OCI-LY3 (cell line): ENCODE data around the gene INSRR.

ENCODE experiments used
- H2AFZ ChIP-seq: fragments of 200-600, 300-600 bp; shearing (Covaris generic); 2 replicates; pipeline ENCODE4 v1.6.0; 2014; ENCODE audit warnings: antibody characterized with exemption, low read depth, low read length
- H3K27ac ChIP-seq: fragments of 200-600, 300-600 bp; sonication (generic); 2 replicates; pipeline ENCODE4 v1.5.1; 2014; ENCODE audit warnings: mild to moderate bottlenecking, low read length, moderate library complexity, mixed read lengths
- H3K27me3 ChIP-seq: fragments of 200-600, 300-600 bp; sonication (generic); 2 replicates; pipeline ENCODE4 v1.6.1; 2014; ENCODE audit warnings: low read depth, low read length, mixed read lengths
- H3K36me3 ChIP-seq: fragments of 200-600, 300-600 bp; sonication (generic); replicated peaks from 2 replicates; pipeline ENCODE3; 2014; ENCODE audit warnings: low read depth, low read length, mixed read lengths
- H3K4me1 ChIP-seq: fragments of 300-600, 200-600 bp; sonication (generic); 2 replicates; pipeline ENCODE4 v1.6.1; 2014; ENCODE audit warnings: low read length, mixed read lengths
- H3K4me2 ChIP-seq: fragments of 200-600, 300-600 bp; sonication (generic); 2 replicates; pipeline ENCODE4 v1.6.1; 2014; ENCODE audit warnings: low read length, mixed read lengths
- H3K4me3 ChIP-seq: fragments of 300-600, 200-600 bp; sonication (generic); 2 replicates; pipeline ENCODE4 v1.5.1; 2014; ENCODE audit warnings: antibody characterized with exemption, mild to moderate bottlenecking, low read length, moderate library complexity
- H3K79me2 ChIP-seq: fragments of 300-600, 200-600 bp; shearing (Covaris generic); 2 replicates; pipeline ENCODE4 v1.6.1; 2014; ENCODE audit warnings: mild to moderate bottlenecking, low read length, mixed read lengths
- H3K9ac ChIP-seq: fragments of 300-600, 200-600 bp; shearing (Covaris generic); 2 replicates; pipeline ENCODE4 v1.6.0; 2014; ENCODE audit warnings: mild to moderate bottlenecking, low read length, moderate library complexity
- H3K9me3 ChIP-seq: fragments of 200-600, 300-600 bp; shearing (Covaris generic); 2 replicates; pipeline ENCODE4 v1.6.1; 2014; ENCODE audit warnings: low read length, mixed read lengths; ENCODE audit not compliant: insufficient read depth
- H4K20me1 ChIP-seq: fragments of 200-600, 300-600 bp; sonication (generic); 2 replicates; pipeline ENCODE4 v1.6.1; 2016; ENCODE audit warnings: low read length, mixed read lengths; ENCODE audit not compliant: insufficient read depth
- EZH2phosphoT487 ChIP-seq: fragments of 200-600 bp; shearing (Covaris generic); IDR thresholded peaks from 2 replicates; pipeline ENCODE4 v1.6.1; 2018; ENCODE audit warnings: antibody characterized with exemption, mixed run types, low read depth
- TF ChIP-seq, protein P1 (sequence below): fragments of 200-600, 300-600 bp; sonication (generic); IDR thresholded peaks from 2 replicates; pipeline ENCODE4 v1.5.1; 2014; ENCODE audit warnings: antibody characterized with exemption, low read length, low read depth

The INSRR gene

DNA sequence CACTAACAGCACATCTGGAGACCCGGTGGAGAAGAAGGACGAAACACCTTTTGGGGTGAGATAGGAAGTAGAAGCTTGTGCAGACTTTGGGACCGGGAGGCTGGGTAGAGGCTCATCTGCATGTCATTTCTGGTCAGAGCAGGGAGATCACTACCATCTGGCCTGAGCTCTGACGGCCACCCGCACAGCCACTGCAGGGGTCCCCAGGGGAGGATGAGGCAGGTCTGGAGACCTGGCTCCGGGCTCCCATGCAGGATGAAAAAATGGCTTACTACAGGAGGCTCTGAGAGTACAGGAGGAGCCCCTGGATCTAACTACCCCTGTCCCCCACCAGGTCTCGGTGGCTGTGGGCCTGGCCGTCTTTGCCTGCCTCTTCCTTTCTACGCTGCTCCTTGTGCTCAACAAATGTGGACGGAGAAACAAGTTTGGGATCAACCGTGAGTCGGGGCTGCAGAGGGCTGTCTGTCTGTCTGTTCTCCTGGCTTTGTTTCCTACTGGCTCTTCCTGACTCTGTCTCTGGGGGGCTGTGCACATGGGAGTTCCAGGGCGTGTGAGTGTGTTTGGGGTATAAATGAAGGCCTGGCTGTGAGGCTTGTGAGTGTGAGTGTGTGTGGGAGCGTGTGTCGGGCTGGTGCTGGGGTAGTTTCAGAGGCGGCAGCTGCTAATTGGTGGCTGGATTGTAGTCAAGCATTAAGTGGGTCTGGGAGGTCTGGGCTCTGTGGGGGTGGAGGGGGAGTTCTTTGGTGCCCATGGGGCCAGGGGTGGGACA, 15.8 kb upstream of the INSRR start:
- Histone ChIP-seq H3K79me2 (no peaks in the 10 kb centered on the region), H3K27ac (no peak overlapping the region), H3K36me3 (no peaks in the 10 kb centered on the region), H3K9ac (no peak overlapping the region), H3K4me3 (no peak overlapping the region), H3K27me3 (peaks cover 34% of the 10 kb centered on the region), H3K4me2 (no peak overlapping the region), H3K9me3 (no peaks in the 10 kb centered on the region), H4K20me1 (no peaks in the 10 kb centered on the region), H2AFZ (no peak overlapping the region), H3K4me1 (no peaks in the 10 kb centered on the region)
- TF ChIP-seq, protein P1, sequence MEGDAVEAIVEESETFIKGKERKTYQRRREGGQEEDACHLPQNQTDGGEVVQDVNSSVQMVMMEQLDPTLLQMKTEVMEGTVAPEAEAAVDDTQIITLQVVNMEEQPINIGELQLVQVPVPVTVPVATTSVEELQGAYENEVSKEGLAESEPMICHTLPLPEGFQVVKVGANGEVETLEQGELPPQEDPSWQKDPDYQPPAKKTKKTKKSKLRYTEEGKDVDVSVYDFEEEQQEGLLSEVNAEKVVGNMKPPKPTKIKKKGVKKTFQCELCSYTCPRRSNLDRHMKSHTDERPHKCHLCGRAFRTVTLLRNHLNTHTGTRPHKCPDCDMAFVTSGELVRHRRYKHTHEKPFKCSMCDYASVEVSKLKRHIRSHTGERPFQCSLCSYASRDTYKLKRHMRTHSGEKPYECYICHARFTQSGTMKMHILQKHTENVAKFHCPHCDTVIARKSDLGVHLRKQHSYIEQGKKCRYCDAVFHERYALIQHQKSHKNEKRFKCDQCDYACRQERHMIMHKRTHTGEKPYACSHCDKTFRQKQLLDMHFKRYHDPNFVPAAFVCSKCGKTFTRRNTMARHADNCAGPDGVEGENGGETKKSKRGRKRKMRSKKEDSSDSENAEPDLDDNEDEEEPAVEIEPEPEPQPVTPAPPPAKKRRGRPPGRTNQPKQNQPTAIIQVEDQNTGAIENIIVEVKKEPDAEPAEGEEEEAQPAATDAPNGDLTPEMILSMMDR: no peak
- TF ChIP-seq EZH2phosphoT487: no peak

DNA sequence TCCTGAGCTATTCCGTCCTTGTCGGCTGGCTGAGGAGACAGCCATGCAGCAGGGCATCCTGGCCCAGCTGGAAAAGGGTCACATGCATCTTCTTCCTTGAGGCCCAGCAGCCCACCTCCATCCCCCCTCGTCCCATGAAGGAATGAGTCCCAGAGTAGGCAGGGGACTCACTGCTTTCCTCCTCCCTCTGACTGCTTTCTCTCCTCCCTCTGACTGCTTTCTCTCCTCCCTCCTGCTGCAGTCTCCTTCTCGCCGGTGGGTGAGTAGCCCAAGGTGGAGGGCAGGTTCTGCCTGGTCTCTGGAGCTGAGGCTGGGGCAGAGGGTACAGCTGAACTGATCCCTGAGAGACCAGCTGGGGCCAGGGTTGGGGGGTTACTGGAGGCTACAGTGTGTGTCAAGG, 15.2 kb upstream of the INSRR start:
- no peak overlapping the region for H3K27ac ChIP-seq
- H4K20me1 ChIP-seq: no peaks in the 10 kb centered on the region
- no peaks in the 10 kb centered on the region for H3K79me2 ChIP-seq
- H3K4me1 ChIP-seq: no peaks in the 10 kb centered on the region
- no peaks in the 10 kb centered on the region for H3K36me3 ChIP-seq
- H3K27me3 ChIP-seq: peaks cover 34% of the 10 kb centered on the region
- no peak overlapping the region for H2AFZ ChIP-seq
- TF ChIP-seq EZH2phosphoT487: no peak
- TF ChIP-seq, protein P1: no peak
- H3K9ac ChIP-seq: no peak overlapping the region
- no peak overlapping the region for H3K4me2 ChIP-seq
- H3K4me3 ChIP-seq: no peak overlapping the region
- no peaks in the 10 kb centered on the region for H3K9me3 ChIP-seq

DNA sequence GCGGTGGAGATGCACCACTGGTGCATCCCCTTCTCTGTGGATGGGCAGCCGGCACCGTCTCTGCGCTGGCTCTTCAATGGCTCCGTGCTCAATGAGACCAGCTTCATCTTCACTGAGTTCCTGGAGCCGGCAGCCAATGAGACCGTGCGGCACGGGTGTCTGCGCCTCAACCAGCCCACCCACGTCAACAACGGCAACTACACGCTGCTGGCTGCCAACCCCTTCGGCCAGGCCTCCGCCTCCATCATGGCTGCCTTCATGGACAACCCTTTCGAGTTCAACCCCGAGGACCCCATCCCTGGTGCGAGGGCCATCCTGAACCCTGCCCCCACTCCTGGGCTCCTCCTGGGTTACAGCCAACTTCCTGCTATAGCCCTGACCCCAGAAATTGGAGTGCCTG, 14.7 kb upstream of the INSRR start:
- Histone ChIP-seq H3K27me3 (peaks cover 34% of the 10 kb centered on the region), H4K20me1 (no peaks in the 10 kb centered on the region), H3K4me1 (no peaks in the 10 kb centered on the region), H3K36me3 (no peaks in the 10 kb centered on the region), H3K4me2 (no peak overlapping the region), H3K27ac (no peak overlapping the region), H3K79me2 (no peaks in the 10 kb centered on the region), H3K4me3 (no peak overlapping the region), H3K9me3 (no peaks in the 10 kb centered on the region), H3K9ac (no peak overlapping the region), H2AFZ (no peak overlapping the region)
- TF ChIP-seq EZH2phosphoT487: no peak
- TF ChIP-seq, protein P1: no peak

DNA sequence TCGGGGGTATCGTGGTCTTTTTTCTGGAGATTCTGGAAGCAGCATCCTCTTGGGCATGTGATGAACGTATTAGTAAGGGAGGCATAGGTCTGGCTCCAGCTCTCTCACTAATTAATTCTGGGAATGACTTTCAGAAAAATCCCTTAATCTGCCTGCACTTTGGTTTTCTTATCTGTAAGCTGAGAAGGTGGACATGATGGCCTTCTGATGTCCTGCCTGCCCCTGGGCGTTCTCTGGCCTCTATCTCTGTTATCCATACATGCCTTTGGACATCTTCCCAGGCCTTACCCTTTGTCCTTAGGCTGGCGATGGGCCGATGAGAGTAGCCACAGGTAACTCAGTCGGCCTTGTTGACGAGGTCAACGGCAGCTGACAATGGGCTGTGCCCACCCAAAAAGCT, 10.5 kb upstream of the INSRR start:
- H3K9ac ChIP-seq: no peak overlapping the region

More for the DNA sequence above, 10.5 kb upstream of the INSRR start:
- no peaks in the 10 kb centered on the region for H3K4me1 ChIP-seq
- peaks cover 20% of the 10 kb centered on the region for H3K27me3 ChIP-seq
- no peaks in the 10 kb centered on the region for H3K9me3 ChIP-seq
- no peak overlapping the region for H2AFZ ChIP-seq
- H3K27ac ChIP-seq: no peak overlapping the region
- no peak overlapping the region for H3K4me3 ChIP-seq
- H4K20me1 ChIP-seq: no peaks in the 10 kb centered on the region
- H3K4me2 ChIP-seq: no peak overlapping the region
- no peaks in the 10 kb centered on the region for H3K36me3 ChIP-seq
- H3K79me2 ChIP-seq: no peaks in the 10 kb centered on the region
- TF ChIP-seq, protein P1: no peak
- TF ChIP-seq EZH2phosphoT487: no peak
